ENCODE measurements around the gene MAPKAP1.

Gene MAPKAP1

GRCh38 chr9:125652759-125653158 lies 54.2 kb downstream of the MAPKAP1 start:
- no peak for DNase-seq (ENCODE audit: low spot score)
- ATAC-seq (ENCODE audit: low read depth) = no peak
- no peaks in the 10 kb centered on the region for H3K27me3 ChIP-seq (ENCODE audit: insufficient read depth, poor library complexity, severe bottlenecking)
- no peak overlapping the region for H3K4me3 ChIP-seq (ENCODE audit: severe bottlenecking)
- H3K27ac ChIP-seq (ENCODE audit: poor library complexity, severe bottlenecking) = no peak overlapping the region
- peaks cover 30% of the 10 kb centered on the region for H3K4me1 ChIP-seq (ENCODE audit: insufficient read depth, poor library complexity, severe bottlenecking)
- H3K9me3 ChIP-seq (ENCODE audit: severe bottlenecking) = no peaks in the 10 kb centered on the region
- TF ChIP-seq CTCF (IDR thresholded peaks at IDR 0.05; ENCODE audit: poor library complexity, severe bottlenecking) = no peak
- no peaks in the 10 kb centered on the region; the same call in 1 of the 2 replicates for H3K36me3 ChIP-seq (ENCODE audit: low read depth)

- no peaks in the 10 kb centered on the region for H3K27me3 ChIP-seq (ENCODE audit: insufficient read depth, poor library complexity, severe bottlenecking)
- ATAC-seq (ENCODE audit: low read depth) = no peak
- peaks cover 30% of the 10 kb centered on the region for H3K4me1 ChIP-seq (ENCODE audit: insufficient read depth, poor library complexity, severe bottlenecking)
- H3K9me3 ChIP-seq (ENCODE audit: severe bottlenecking) = no peaks in the 10 kb centered on the region
- no peak for TF ChIP-seq CTCF (IDR thresholded peaks at IDR 0.05; ENCODE audit: poor library complexity, severe bottlenecking)
- no peaks in the 10 kb centered on the region; the same call in 1 of the 2 replicates for H3K36me3 ChIP-seq (ENCODE audit: low read depth)
- DNase-seq (ENCODE audit: low spot score) = no peak
- no peak overlapping the region for H3K4me3 ChIP-seq (ENCODE audit: severe bottlenecking)
- peak overlapping the region; percentile 100 for H3K27ac ChIP-seq (ENCODE audit: poor library complexity, severe bottlenecking)
Observed at GRCh38 chr9:125652233-125652594, 54.8 kb downstream of the MAPKAP1 start.

DNA sequence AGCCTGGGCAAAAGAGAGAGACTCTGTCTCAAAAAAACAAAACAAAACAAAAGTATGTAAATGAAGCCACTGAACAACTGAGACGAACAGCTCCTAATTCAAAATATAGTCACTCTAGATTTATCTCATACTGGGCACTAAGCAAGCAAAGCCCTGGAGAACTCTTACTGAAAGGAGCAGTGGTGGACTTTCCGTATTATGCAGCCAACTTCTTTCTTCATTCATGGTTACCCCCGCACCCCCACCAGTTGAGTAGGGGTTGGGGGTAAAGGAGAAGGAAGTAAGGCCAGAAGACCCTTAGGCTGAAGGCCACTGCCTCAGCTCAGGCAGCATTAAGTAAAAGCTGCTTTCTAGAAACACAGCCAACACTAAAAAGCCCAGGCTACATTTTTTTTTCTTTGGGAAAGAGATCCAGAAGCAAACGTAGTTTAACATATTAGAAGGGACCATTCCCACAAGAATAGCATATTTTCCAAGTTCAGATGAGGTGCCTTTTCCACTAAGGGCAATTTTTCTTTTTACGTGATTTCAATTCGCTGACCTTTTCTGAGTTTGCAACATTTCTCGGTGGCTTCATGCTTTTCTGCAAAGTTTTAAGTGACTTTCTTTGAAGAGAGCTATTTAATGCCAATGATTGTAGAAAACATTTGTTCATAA lies 55.3 kb downstream of the MAPKAP1 start:
- H3K27ac ChIP-seq (ENCODE audit: poor library complexity, severe bottlenecking) = peak overlapping the region; percentile 100
- no peak for ATAC-seq (ENCODE audit: low read depth)
- no peaks in the 10 kb centered on the region for H3K9me3 ChIP-seq (ENCODE audit: severe bottlenecking)
- no peak for TF ChIP-seq CTCF (IDR thresholded peaks at IDR 0.05; ENCODE audit: poor library complexity, severe bottlenecking)
- no peak overlapping the region for H3K4me3 ChIP-seq (ENCODE audit: severe bottlenecking)
- DNase-seq (ENCODE audit: low spot score) = no peak
- H3K27me3 ChIP-seq (ENCODE audit: insufficient read depth, poor library complexity, severe bottlenecking) = no peaks in the 10 kb centered on the region
- H3K4me1 ChIP-seq (ENCODE audit: insufficient read depth, poor library complexity, severe bottlenecking) = peaks cover 32% of the 10 kb centered on the region
- no peaks in the 10 kb centered on the region; the same call in 1 of the 2 replicates for H3K36me3 ChIP-seq (ENCODE audit: low read depth)

DNA sequence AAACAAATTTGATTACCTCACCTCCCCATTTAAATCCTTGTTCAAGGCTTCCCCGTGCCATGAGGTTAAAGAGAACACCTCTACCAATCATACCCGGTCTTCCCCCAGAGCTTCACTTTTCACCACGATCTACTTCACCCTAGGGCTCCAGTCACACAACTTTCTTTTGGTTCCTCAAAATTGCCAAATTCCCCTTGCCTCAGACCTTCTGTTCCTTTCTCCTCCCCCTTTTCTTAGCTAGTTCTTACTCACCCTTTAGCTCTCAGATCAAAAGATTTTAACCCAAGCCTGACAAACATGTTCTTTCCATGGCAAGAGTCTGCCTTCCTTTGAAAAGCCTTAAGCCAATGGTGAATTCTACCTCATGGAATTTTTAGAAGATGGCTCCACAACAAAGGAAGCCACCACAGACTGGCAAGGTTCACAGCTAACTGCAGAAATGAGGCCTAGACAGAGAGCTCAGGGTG lies 56.7 kb downstream of the MAPKAP1 start:
- ATAC-seq (ENCODE audit: low read depth) = peak; percentile 65
- H3K36me3 ChIP-seq (ENCODE audit: low read depth) = no peaks in the 10 kb centered on the region
- TF ChIP-seq CTCF (IDR thresholded peaks at IDR 0.05; ENCODE audit: poor library complexity, severe bottlenecking) = no peak
- H3K27ac ChIP-seq (ENCODE audit: poor library complexity, severe bottlenecking) = peak overlapping the region; percentile 100
- H3K4me1 ChIP-seq (ENCODE audit: insufficient read depth, poor library complexity, severe bottlenecking) = peaks cover 35% of the 10 kb centered on the region
- no peaks in the 10 kb centered on the region for H3K27me3 ChIP-seq (ENCODE audit: insufficient read depth, poor library complexity, severe bottlenecking)
- H3K4me3 ChIP-seq (ENCODE audit: severe bottlenecking) = no peak overlapping the region
- DNase-seq (ENCODE audit: low spot score) = no peak
- no peaks in the 10 kb centered on the region for H3K9me3 ChIP-seq (ENCODE audit: severe bottlenecking)

- no peak for TF ChIP-seq CTCF (IDR thresholded peaks at IDR 0.05; ENCODE audit: poor library complexity, severe bottlenecking)
- H3K4me3 ChIP-seq (ENCODE audit: severe bottlenecking) = no peak overlapping the region
- ATAC-seq (ENCODE audit: low read depth) = 0 out of 3 replicates have a peak, but pooled peaks have one; percentile 11
- H3K27ac ChIP-seq (ENCODE audit: poor library complexity, severe bottlenecking) = peak overlapping the region; percentile 100
- H3K4me1 ChIP-seq (ENCODE audit: insufficient read depth, poor library complexity, severe bottlenecking) = peaks cover 35% of the 10 kb centered on the region
- H3K36me3 ChIP-seq (ENCODE audit: low read depth) = no peaks in the 10 kb centered on the region
- no peaks in the 10 kb centered on the region for H3K9me3 ChIP-seq (ENCODE audit: severe bottlenecking)
- H3K27me3 ChIP-seq (ENCODE audit: insufficient read depth, poor library complexity, severe bottlenecking) = no peaks in the 10 kb centered on the region
- no peak for DNase-seq (ENCODE audit: low spot score)
Observed at GRCh38 chr9:125649826-125650225, 57.2 kb downstream of the MAPKAP1 start.
